HEK293T (cell line): ENCODE data around the gene ECI1.

Experiments used
- ARNT ChIP-seq: fragments of 450-650 bp; IDR thresholded peaks from 2 replicates; pipeline ENCODE4 v1.6.1; 2017; ENCODE audit warnings: mild to moderate bottlenecking
- FOXA1 ChIP-seq: fragments of 450-650 bp; IDR thresholded peaks from 2 replicates; pipeline ENCODE4 v1.6.1; 2016; ENCODE audit warnings: mild to moderate bottlenecking
- FOXM1 ChIP-seq: fragments of 450-650 bp; IDR thresholded peaks from 2 replicates; pipeline ENCODE4 v1.6.1; 2017; ENCODE audit warnings: mild to moderate bottlenecking, borderline replicate concordance
- L3MBTL2 ChIP-seq: fragments of 450-650 bp; conservative IDR thresholded peaks from 2 replicates; pipeline ENCODE4 v1.6.1; 2016; ENCODE audit warnings: mild to moderate bottlenecking
- LEF1 ChIP-seq: fragments of 450-650 bp; IDR thresholded peaks from 2 replicates; pipeline ENCODE4 v1.6.1; 2017; ENCODE audit warnings: mild to moderate bottlenecking, borderline replicate concordance
- NFRKB ChIP-seq: fragments of 450-650 bp; IDR thresholded peaks from 2 replicates; pipeline ENCODE4 v1.6.1; 2016; ENCODE audit warnings: mild to moderate bottlenecking, moderate library complexity
- SUZ12 ChIP-seq: fragments of 450-650 bp; IDR thresholded peaks from 2 replicates; pipeline ENCODE4 v1.6.1; 2016; ENCODE audit warnings: mild to moderate bottlenecking
- TARDBP ChIP-seq: fragments of 450-650 bp; IDR thresholded peaks from 2 replicates; pipeline ENCODE4 v1.6.1; 2016
- TF ChIP-seq, protein P1 (sequence below): fragments of 450-650 bp; IDR thresholded peaks from 2 replicates; pipeline ENCODE4 v1.6.1; 2016

DNA sequence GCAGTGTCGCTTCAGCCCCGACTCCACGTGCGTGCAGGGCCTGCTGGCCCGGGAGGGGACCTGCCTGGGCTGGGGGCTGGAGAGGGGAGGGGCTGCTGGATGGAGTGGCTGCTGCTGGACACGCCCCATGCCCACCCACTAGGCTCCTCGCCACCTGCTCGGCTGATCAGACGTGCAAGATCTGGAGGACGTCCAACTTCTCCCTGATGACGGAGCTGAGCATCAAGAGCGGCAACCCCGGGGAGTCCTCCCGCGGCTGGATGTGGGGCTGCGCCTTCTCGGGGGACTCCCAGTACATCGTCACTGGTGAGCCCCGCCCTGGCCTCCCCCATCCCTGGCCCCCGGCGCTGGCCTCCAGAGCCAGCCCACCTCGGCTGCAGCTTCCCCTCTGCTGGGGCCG lies 43.1 kb downstream of the ECI1 start:
- no peak for TF ChIP-seq SUZ12
- TF ChIP-seq FOXM1 = no peak
- no peak for TF ChIP-seq TARDBP
- TF ChIP-seq, protein P1, sequence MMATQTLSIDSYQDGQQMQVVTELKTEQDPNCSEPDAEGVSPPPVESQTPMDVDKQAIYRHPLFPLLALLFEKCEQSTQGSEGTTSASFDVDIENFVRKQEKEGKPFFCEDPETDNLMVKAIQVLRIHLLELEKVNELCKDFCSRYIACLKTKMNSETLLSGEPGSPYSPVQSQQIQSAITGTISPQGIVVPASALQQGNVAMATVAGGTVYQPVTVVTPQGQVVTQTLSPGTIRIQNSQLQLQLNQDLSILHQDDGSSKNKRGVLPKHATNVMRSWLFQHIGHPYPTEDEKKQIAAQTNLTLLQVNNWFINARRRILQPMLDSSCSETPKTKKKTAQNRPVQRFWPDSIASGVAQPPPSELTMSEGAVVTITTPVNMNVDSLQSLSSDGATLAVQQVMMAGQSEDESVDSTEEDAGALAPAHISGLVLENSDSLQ = no peak
- TF ChIP-seq NFRKB = no peak
- TF ChIP-seq L3MBTL2 = no peak
- no peak for TF ChIP-seq ARNT
- no peak for TF ChIP-seq FOXA1
- TF ChIP-seq LEF1 = no peak
